Activated T-helper 2 cell treated with anti-CD3 and anti-CD28 coated beads, Interferon-gamma antibody, Interleukin-2, Interleukin-4, amounts not matched to agents 10 μg/mL and 5 μg/mL and 100 μg/mL, durations not matched to agents 14 hours and 24 hours and 36 hours (primary cell): ENCODE data around the gene CPLANE2. TPM values are rescaled to one million over a fixed set of nuclear protein-coding genes. Genes with fewer than 3 reads are reported as not detected.

ENCODE experiments used
- DNase-seq: peaks from one replicate; pipeline ENCODE4 v3.0.0; 2021; ENCODE audit warnings: low spot score
- H3K27ac Mint-ChIP-seq: one replicate; pipeline ENCODE4 v1.8.0; 2021; ENCODE audit warnings: mixed read lengths
- H3K27me3 Mint-ChIP-seq: one replicate; pipeline ENCODE4 v1.8.0; 2021; ENCODE audit warnings: low read depth, mixed read lengths
- H3K36me3 Mint-ChIP-seq: one replicate; pipeline ENCODE4 v1.8.0; 2021; ENCODE audit warnings: low read depth, mixed read lengths
- H3K4me1 Mint-ChIP-seq: one replicate; pipeline ENCODE4 v1.8.0; 2021; ENCODE audit warnings: low read depth, mixed read lengths
- H3K4me3 Mint-ChIP-seq: one replicate; pipeline ENCODE4 v1.8.0; 2021; ENCODE audit warnings: low read depth, mild to moderate bottlenecking, moderate library complexity, mixed read lengths
- H3K9me3 Mint-ChIP-seq: one replicate; pipeline ENCODE4 v1.8.0; 2021; ENCODE audit warnings: mixed read lengths
- intact Hi-C: fragments of 100-400 bp; cut with micrococcal nuclease; formaldehyde crosslinking; loops from one replicate; pipeline ENCODE4 v1.15.1; 2023
- total RNA-seq: library from RNA; stranded (reverse); gene quantifications from 2 replicates; pipeline ENCODE4 v1.2.3, GENCODE V29; 2022

Gene CPLANE2
- 3.2 and 3.9 TPM in 2 replicates for total RNA-seq

GRCh38 chr1:16236511-16237342 is at the start of gene CPLANE2:
TSS of gene CPLANE2 (minus strand) at chr1:16237183. CDS start at chr1:16236742, 441 bp downstream.
- Mint-ChIP-seq H3K9me3 (no peaks in the 10 kb centered on the region), H3K4me3 (peak within 1 kb of the TSS; percentile 86), H3K36me3 (no peaks in the 10 kb centered on the region), H3K27ac (peak within 1 kb of the TSS; percentile 80), H3K27me3 (no peaks in the 10 kb centered on the region), H3K4me1 (peaks cover 18% of the 10 kb centered on the region)
- intact Hi-C loops = loop anchor here (1.0 to 2.0 kb wide), 3 partner anchors 20 to 131 kb away; partner anchors contain the start of gene SZRD1
- peak; percentile 95 for DNase-seq

- Mint-ChIP-seq H3K4me3 (no peak overlapping the region), H3K27me3 (no peaks in the 10 kb centered on the region), H3K36me3 (peaks cover 16% of the 10 kb centered on the region), H3K27ac (no peak overlapping the region), H3K9me3 (no peaks in the 10 kb centered on the region), H3K4me1 (peaks cover 2% of the 10 kb centered on the region)
- intact Hi-C loops = no loop called here
- no peak for DNase-seq
Measured at GRCh38 chr1:16286122-16286521, 49.1 kb upstream of the CPLANE2 start.

- Mint-ChIP-seq H3K36me3 (peaks cover 9% of the 10 kb centered on the region), H3K27ac (no peak overlapping the region), H3K4me1 (peaks cover 5% of the 10 kb centered on the region), H3K9me3 (no peaks in the 10 kb centered on the region), H3K4me3 (no peak overlapping the region), H3K27me3 (no peaks in the 10 kb centered on the region)
- no peak for DNase-seq
- intact Hi-C loops = no loop called here
Measured at GRCh38 chr1:16281765-16282164, 44.8 kb upstream of the CPLANE2 start.

DNA sequence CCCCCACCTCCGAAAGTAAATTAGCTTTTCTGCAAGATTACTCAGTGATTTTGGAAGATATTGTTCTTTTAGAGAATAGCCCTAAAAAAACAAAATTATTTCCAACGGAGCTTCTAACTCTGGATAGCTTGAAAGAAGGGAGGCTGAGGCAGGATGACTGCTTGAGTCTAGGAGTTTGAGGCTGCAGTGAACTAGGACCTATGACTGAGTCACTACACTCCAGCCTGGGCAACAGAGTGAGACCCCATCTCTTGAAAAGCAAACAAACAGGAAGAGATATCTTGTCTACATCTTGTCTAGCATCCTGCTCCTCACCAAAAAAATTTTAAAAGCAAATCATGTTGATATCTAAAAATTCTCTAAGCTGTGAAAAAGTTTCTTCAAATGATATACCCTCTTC is 42.2 kb upstream of the CPLANE2 start:
- intact Hi-C loops = no loop called here
- H3K27me3 Mint-ChIP-seq = no peaks in the 10 kb centered on the region
- H3K4me1 Mint-ChIP-seq = peaks cover 5% of the 10 kb centered on the region
- no peak overlapping the region for H3K4me3 Mint-ChIP-seq
- H3K9me3 Mint-ChIP-seq = no peaks in the 10 kb centered on the region
- H3K27ac Mint-ChIP-seq = no peak overlapping the region
- H3K36me3 Mint-ChIP-seq = peaks cover 6% of the 10 kb centered on the region
- DNase-seq = no peak

DNA sequence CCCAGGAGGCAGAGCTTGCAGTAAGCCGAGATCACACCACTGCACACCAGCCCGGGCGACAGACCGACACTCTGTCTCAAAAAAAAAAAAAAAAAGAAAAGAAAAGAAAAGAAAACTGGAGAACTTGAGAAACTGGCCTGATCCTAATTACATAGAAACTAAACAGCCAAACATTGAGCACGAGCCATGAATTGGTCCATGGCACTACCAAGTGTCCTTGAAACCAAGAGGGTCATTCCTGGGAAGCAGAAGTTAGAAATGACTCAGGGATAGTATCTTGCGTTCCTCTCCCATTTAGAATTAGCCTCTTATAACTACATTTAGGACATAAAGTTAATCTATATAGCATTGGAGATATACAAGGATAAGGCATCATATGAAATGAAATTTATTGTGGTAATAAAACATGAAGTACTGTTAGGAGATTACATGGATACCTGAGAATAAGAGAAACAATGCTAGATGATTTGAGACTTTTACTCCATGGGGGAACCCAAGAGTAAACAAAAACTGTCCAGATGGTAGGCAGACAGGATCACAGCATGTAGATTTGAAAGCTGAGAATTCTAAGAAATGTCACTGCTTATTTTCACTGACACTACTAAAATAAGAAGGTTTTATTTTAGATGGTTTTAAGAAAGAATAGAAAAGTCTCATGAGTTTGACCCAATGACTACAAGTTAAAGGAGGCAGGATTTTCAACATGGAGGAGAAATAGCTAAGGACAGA is 39.5 kb upstream of the CPLANE2 start:
- no peaks in the 10 kb centered on the region for H3K27me3 Mint-ChIP-seq
- H3K36me3 Mint-ChIP-seq = peaks cover 7% of the 10 kb centered on the region
- no peak overlapping the region for H3K27ac Mint-ChIP-seq
- peaks cover 5% of the 10 kb centered on the region for H3K4me1 Mint-ChIP-seq
- no peak for DNase-seq
- no peaks in the 10 kb centered on the region for H3K9me3 Mint-ChIP-seq
- intact Hi-C loops = no loop called here
- H3K4me3 Mint-ChIP-seq = no peak overlapping the region

DNA sequence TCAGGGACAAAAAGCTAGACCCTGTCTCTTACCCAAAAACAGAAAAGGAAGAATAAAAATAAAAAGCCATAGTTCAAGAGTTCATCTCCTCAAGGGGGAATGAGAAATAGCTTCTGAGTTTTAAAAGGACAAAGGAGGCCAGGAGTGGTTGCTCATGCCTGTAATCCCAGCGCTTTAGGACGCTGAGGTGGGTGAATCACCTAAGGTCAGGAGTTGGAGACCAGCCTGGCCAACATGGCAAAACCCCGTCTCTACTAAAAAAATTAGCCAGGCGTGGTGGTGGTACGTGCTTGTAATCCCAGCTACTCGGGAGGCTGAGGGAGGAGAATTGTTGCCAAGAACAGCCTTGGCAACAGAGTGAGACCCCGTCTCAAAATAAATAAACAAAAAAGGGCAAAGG is 38.6 kb upstream of the CPLANE2 start:
- H3K27me3 Mint-ChIP-seq = no peaks in the 10 kb centered on the region
- intact Hi-C loops = no loop called here
- no peak overlapping the region for H3K27ac Mint-ChIP-seq
- DNase-seq = no peak
- no peaks in the 10 kb centered on the region for H3K9me3 Mint-ChIP-seq
- H3K4me3 Mint-ChIP-seq = no peak overlapping the region
- peaks cover 5% of the 10 kb centered on the region for H3K4me1 Mint-ChIP-seq
- H3K36me3 Mint-ChIP-seq = peaks cover 13% of the 10 kb centered on the region

- Mint-ChIP-seq H3K36me3 (peaks cover 8% of the 10 kb centered on the region), H3K27ac (no peak overlapping the region), H3K27me3 (no peaks in the 10 kb centered on the region), H3K9me3 (no peaks in the 10 kb centered on the region), H3K4me1 (peaks cover 11% of the 10 kb centered on the region), H3K4me3 (no peak overlapping the region)
- no peak for DNase-seq
- intact Hi-C loops = no loop called here
Measured at GRCh38 chr1:16267690-16268180, 30.8 kb upstream of the CPLANE2 start.

DNA sequence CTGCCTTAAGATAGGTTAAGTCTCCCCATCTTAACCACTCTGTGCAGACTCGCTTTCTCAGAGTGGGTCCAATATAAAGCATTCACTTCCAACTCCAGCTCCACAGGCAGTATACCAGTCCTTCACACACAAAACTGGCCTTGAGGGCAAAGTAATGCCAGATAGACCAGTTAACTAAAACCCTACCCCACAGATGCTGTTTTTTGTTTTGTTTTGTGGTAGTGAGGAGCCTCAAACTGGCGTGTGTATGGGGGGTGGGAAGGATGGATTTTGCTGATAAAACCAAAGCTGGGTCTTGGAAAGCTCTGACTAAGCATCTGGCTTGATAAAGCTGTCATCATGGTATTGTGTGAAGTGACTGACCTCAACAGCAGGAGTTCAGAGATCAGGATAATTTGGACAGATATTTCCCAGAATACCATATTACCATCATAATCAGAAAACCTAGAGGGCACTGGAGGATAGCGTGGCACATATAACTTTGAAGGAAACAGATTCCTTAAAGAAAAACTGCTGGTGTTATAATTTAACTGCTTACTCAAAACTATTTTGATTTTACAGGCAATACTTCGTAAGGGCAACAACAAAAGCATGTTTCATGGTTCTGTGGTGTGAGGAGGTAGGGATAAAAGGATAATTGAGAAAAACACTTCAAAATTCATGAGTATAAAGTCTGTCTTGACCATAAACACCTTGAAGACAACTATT is 29.6 kb upstream of the CPLANE2 start:
- no peaks in the 10 kb centered on the region for H3K9me3 Mint-ChIP-seq
- DNase-seq = no peak
- no peaks in the 10 kb centered on the region for H3K27me3 Mint-ChIP-seq
- intact Hi-C loops = no loop called here
- no peak overlapping the region for H3K27ac Mint-ChIP-seq
- no peak overlapping the region for H3K4me3 Mint-ChIP-seq
- peaks cover 7% of the 10 kb centered on the region for H3K36me3 Mint-ChIP-seq
- peaks cover 11% of the 10 kb centered on the region for H3K4me1 Mint-ChIP-seq

DNA sequence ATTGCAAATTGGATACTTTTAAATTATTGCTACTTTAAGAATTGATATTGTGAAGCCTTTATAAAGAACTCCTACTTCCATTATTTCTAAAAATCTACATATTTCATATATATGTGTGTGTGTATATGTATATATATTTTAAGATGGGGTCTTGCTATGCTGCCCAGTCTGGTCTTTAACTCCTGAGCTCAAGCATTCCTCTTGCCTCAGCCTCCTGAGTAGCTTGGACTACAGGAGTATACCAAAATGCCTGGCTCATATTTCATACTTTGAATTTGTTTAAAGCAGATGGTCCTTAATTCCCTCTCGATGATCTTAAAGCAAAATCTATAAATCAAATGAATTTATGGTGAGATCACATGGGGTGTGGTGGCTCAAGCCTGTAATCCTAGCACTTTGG is 25.1 kb upstream of the CPLANE2 start:
- Mint-ChIP-seq H3K9me3 (no peaks in the 10 kb centered on the region), H3K27ac (no peak overlapping the region), H3K27me3 (no peaks in the 10 kb centered on the region), H3K36me3 (peaks cover 4% of the 10 kb centered on the region), H3K4me1 (peaks cover 12% of the 10 kb centered on the region), H3K4me3 (no peak overlapping the region)
- DNase-seq = no peak
- intact Hi-C loops = no loop called here

- Mint-ChIP-seq H3K27me3 (no peaks in the 10 kb centered on the region), H3K4me3 (no peak overlapping the region), H3K36me3 (peaks cover 6% of the 10 kb centered on the region), H3K9me3 (no peaks in the 10 kb centered on the region), H3K27ac (no peak overlapping the region), H3K4me1 (peaks cover 5% of the 10 kb centered on the region)
- intact Hi-C loops = no loop called here
- DNase-seq = no peak
Measured at GRCh38 chr1:16260814-16261213, 23.8 kb upstream of the CPLANE2 start.

DNA sequence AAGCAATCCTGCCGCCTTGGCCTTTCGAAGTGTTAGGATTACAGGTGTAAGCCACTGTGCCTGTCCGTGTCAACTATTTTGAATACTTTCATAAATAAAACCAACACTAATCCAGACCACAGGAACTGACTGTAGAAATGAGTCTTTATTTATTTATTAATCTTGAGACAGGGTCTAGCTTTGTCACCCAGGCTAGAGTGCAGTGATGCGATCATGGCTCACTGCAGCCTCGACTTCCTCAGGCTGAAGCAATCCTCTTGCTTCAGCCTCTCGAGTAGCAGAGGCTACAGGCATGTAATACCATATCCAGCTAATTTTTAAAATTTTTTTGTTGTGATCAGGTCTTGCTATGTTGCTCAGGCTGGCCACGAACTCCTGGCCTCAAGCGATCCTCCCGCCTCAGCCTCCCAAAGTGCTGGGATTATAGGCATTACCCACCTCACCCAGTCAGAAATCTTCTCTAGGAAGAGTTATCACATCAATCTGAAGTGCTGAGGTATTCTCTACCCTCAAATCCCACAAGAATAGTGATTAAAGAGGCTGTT is 21.7 kb upstream of the CPLANE2 start:
- Mint-ChIP-seq H3K27me3 (no peaks in the 10 kb centered on the region), H3K9me3 (no peaks in the 10 kb centered on the region), H3K4me3 (no peak overlapping the region), H3K4me1 (peaks cover 8% of the 10 kb centered on the region), H3K27ac (no peak overlapping the region), H3K36me3 (peaks cover 18% of the 10 kb centered on the region)
- DNase-seq = no peak
- intact Hi-C loops = no loop called here

DNA sequence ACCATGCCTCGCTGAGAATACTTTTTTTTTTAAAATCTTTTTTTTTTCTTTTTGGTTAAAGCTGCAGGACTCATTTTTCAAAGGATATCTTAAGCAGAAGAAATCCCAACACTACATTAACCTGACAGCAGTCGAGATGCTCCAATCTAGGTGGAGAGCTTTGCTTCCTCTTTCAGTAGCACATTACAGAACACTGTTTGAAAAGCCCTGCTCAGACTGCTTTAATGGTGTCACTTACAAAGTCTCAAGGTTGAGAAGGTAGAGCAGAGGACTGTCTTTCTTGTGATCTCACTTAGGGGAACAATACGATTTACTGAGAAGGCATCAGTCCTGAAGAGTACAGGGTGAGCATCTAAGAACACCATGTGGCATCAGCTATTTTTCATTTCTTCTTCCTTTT is 21.0 kb upstream of the CPLANE2 start:
- Mint-ChIP-seq H3K36me3 (peaks cover 20% of the 10 kb centered on the region), H3K27me3 (no peaks in the 10 kb centered on the region), H3K9me3 (no peaks in the 10 kb centered on the region), H3K27ac (no peak overlapping the region), H3K4me3 (no peak overlapping the region), H3K4me1 (peaks cover 8% of the 10 kb centered on the region)
- intact Hi-C loops = no loop called here
- no peak for DNase-seq
